Thyroid gland (tissue), 4 donors: ENCODE results near the gene RPUSD4.

Experiments
- POLR2A ChIP-seq, 2 donors: fragments of 450-650 bp; IDR thresholded peaks; one replicate each; pipeline ENCODE4 v1.6.1; 2017; ENCODE audit warnings: antibody characterized with exemption in 2 of 2, mild to moderate bottlenecking in 2 of 2, moderate library complexity in 1 of 2
- TF ChIP-seq, protein P1 (sequence below), 6 experiments: fragments of 200-600 bp in 3 of 6; fragments of 450-650 bp in 3 of 6; sonication (generic) in 3 of 6; IDR thresholded peaks; one replicate each; pipeline ENCODE4 v1.5.1; 2016 to 2019; ENCODE audit warnings: antibody characterized with exemption in 6 of 6, mild to moderate bottlenecking in 2 of 6, inconsistent platforms in 1 of 6, moderate library complexity in 1 of 6

DNA sequence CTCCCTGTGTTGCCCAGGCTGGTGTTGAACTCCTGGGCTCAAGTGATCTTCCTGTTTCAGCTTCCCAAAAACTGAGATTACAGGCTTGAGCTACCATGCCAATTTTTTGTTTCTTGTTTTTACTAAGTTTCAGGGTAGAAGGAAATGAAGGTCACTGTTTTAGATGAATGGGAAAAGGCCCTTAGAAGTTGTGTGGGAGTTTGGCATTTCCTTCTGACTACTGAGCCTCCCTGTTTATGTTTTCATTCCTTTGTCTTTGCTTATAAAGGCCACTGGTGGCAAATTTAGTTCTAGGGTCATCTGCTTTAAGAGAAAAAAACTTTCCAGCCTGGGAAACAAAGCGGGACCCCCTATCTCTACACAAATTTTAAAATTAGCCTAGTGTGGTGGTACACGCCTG is 35.2 kb upstream of the RPUSD4 start:
- TF ChIP-seq, protein P1, sequence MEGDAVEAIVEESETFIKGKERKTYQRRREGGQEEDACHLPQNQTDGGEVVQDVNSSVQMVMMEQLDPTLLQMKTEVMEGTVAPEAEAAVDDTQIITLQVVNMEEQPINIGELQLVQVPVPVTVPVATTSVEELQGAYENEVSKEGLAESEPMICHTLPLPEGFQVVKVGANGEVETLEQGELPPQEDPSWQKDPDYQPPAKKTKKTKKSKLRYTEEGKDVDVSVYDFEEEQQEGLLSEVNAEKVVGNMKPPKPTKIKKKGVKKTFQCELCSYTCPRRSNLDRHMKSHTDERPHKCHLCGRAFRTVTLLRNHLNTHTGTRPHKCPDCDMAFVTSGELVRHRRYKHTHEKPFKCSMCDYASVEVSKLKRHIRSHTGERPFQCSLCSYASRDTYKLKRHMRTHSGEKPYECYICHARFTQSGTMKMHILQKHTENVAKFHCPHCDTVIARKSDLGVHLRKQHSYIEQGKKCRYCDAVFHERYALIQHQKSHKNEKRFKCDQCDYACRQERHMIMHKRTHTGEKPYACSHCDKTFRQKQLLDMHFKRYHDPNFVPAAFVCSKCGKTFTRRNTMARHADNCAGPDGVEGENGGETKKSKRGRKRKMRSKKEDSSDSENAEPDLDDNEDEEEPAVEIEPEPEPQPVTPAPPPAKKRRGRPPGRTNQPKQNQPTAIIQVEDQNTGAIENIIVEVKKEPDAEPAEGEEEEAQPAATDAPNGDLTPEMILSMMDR (IDR thresholded peaks at IDR 0.05), result no peak
- no peak for TF ChIP-seq POLR2A (IDR thresholded peaks at IDR 0.05)
